PC-9 (cell line): ENCODE results near the gene LRP1B. TPM values are rescaled to one million over a fixed set of nuclear protein-coding genes. Genes with fewer than 3 reads are reported as not detected.

Experiments used
- BruUV-seq: library from RNA; stranded (reverse); fragments of 400-500 nt; replicated peaks from 2 replicates; lab custom pipeline; 2021; lab: Mats Ljungman, UMichigan
- CTCF ChIA-PET: fragments of 300-600 bp; sonication (Branson Sonifier 250); formaldehyde crosslinking; loops from one replicate; lab custom pipeline; 2022; ENCODE audit warnings: antibody characterized with exemption; lab: Charles Lee
- POLR2A ChIA-PET: fragments of 300-600 bp; sonication (Branson Sonifier 250); formaldehyde crosslinking; loops from one replicate; lab custom pipeline; 2022; ENCODE audit warnings: antibody characterized with exemption; ENCODE audit not compliant: unreplicated experiment; lab: Charles Lee
- DNase-seq, 2 experiments: peaks; one replicate each; pipeline versions ENCODE4 v3.0.0 to v3.0.0-alpha.2; 2015 to 2022; ENCODE audit warnings: mixed read lengths in 1 of 2
- H2AFZ ChIP-seq: fragments of 200-600 bp; sonication (generic); 2 replicates; pipeline ENCODE4 v1.8.1; 2017; ENCODE audit warnings: antibody characterized with exemption
- H3F3A ChIP-seq: fragments of 200-600 bp; sonication (generic); 2 replicates; pipeline ENCODE4 v1.8.1; 2017; ENCODE audit warnings: antibody characterized with exemption, mild to moderate bottlenecking, low read depth; ENCODE audit not compliant: insufficient read depth
- H3K27ac ChIP-seq: fragments of 200-600 bp; sonication (generic); 2 replicates; pipeline ENCODE4 v1.6.1; 2016; ENCODE audit warnings: mixed run types
- H3K27me3 ChIP-seq: fragments of 200-600 bp; sonication (generic); 2 replicates; pipeline ENCODE4 v1.6.1; 2016; ENCODE audit warnings: low read depth, mixed run types; ENCODE audit not compliant: insufficient read depth
- H3K36me3 ChIP-seq: fragments of 200-600 bp; sonication (generic); 2 replicates; pipeline ENCODE4 v1.6.1; 2016; ENCODE audit warnings: low read depth, mixed run types
- H3K4me1 ChIP-seq: fragments of 200-600 bp; sonication (generic); replicated peaks from 2 replicates; pipeline ENCODE4 v1.6.1; 2016; ENCODE audit warnings: mixed run types; ENCODE audit not compliant: insufficient read depth
- H3K4me2 ChIP-seq: fragments of 200-600 bp; sonication (generic); 2 replicates; pipeline ENCODE4 v1.6.1; 2017; ENCODE audit warnings: mixed run types
- H3K4me3 ChIP-seq: fragments of 200-600 bp; sonication (generic); 2 replicates; pipeline ENCODE4 v1.6.1; 2016; ENCODE audit warnings: mixed run types
- H3K79me2 ChIP-seq: fragments of 200-600 bp; sonication (generic); 2 replicates; pipeline ENCODE4 v1.6.1; 2017; ENCODE audit warnings: low read depth, mixed run types
- H3K9me2 ChIP-seq: fragments of 200-600 bp; sonication (generic); 2 replicates; pipeline ENCODE4 v1.8.1; 2017; ENCODE audit warnings: mild to moderate bottlenecking; ENCODE audit not compliant: insufficient read depth
- H3K9me3 ChIP-seq: fragments of 200-600 bp; sonication (generic); 2 replicates; pipeline ENCODE4 v1.8.1; 2016; ENCODE audit warnings: low read depth; ENCODE audit not compliant: insufficient read depth
- H4K20me1 ChIP-seq: fragments of 200-600 bp; sonication (generic); 2 replicates; pipeline ENCODE4 v1.8.1; 2017; ENCODE audit not compliant: insufficient read depth
- EZH2 ChIP-seq: fragments of 200-600 bp; sonication (generic); IDR thresholded peaks from 2 replicates; pipeline ENCODE4 v1.8.0; 2017; ENCODE audit warnings: antibody characterized with exemption, low read depth
- intact Hi-C: fragments of 100-400 bp; cut with micrococcal nuclease; formaldehyde crosslinking; loops from one replicate; pipeline ENCODE4 v1.10.0; 2022; ENCODE audit not compliant: unreplicated experiment
- total RNA-seq: library from RNA; stranded (reverse); gene quantifications from 2 replicates; pipeline ENCODE4 v1.2.3, GENCODE V29; 2021
- TF ChIP-seq, protein P1 (sequence below): fragments of 200-600 bp; sonication (generic); conservative IDR thresholded peaks from 2 replicates; pipeline ENCODE4 v1.6.1; 2017; ENCODE audit warnings: mixed run types, antibody characterized with exemption, mild to moderate bottlenecking, moderate library complexity

Gene LRP1B
- total RNA-seq, 1 experiment from 2014 or later = 1.7 TPM

DNA sequence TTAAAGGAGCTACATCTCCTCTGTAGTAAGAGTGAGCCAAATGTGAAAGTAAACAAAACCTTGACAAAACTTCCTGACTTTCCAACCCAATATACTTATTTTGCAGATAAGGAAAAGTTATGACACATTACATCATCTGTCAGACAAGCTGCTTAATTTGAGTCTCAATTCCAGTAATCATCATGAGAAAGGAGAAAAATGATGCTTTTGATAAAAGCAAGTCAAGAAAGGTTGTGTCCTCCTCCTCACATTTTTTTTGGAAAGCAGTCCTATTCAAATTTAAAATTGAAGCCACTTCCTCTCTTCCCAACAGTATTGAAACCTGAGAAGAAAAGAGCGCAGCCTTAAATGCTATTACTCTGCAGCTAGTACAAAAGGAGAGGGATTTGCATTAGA is 519.6 kb downstream of the LRP1B start:
- no TSS peak for BruUV-seq
- H2AFZ ChIP-seq = no peak overlapping the region
- H3K9me2 ChIP-seq = no peaks in the 10 kb centered on the region
- CTCF ChIA-PET = no interaction called here
- TF ChIP-seq, protein P1, sequence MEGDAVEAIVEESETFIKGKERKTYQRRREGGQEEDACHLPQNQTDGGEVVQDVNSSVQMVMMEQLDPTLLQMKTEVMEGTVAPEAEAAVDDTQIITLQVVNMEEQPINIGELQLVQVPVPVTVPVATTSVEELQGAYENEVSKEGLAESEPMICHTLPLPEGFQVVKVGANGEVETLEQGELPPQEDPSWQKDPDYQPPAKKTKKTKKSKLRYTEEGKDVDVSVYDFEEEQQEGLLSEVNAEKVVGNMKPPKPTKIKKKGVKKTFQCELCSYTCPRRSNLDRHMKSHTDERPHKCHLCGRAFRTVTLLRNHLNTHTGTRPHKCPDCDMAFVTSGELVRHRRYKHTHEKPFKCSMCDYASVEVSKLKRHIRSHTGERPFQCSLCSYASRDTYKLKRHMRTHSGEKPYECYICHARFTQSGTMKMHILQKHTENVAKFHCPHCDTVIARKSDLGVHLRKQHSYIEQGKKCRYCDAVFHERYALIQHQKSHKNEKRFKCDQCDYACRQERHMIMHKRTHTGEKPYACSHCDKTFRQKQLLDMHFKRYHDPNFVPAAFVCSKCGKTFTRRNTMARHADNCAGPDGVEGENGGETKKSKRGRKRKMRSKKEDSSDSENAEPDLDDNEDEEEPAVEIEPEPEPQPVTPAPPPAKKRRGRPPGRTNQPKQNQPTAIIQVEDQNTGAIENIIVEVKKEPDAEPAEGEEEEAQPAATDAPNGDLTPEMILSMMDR = no peak
- TF ChIP-seq EZH2 = no peak
- no peak overlapping the region for H3K4me2 ChIP-seq
- H3K9me3 ChIP-seq = no peaks in the 10 kb centered on the region
- H4K20me1 ChIP-seq = no peaks in the 10 kb centered on the region
- H3K79me2 ChIP-seq = no peaks in the 10 kb centered on the region
- no peak overlapping the region for H3K27ac ChIP-seq
- H3K27me3 ChIP-seq = no peaks in the 10 kb centered on the region
- no peaks in the 10 kb centered on the region; the same call in 1 of the 2 replicates for H3K4me1 ChIP-seq
- POLR2A ChIA-PET = no interaction called here
- intact Hi-C loops = no loop called here
- H3F3A ChIP-seq = no peaks in the 10 kb centered on the region
- H3K4me3 ChIP-seq = no peak overlapping the region
- H3K36me3 ChIP-seq = no peaks in the 10 kb centered on the region
- no peak for DNase-seq

GRCh38 chr2:141610564-141611175 is 520.1 kb downstream of the LRP1B start:
- no peak overlapping the region for H2AFZ ChIP-seq
- H3K4me3 ChIP-seq = no peak overlapping the region
- H3K36me3 ChIP-seq = no peaks in the 10 kb centered on the region
- intact Hi-C loops = no loop called here
- H4K20me1 ChIP-seq = no peaks in the 10 kb centered on the region
- ChIA-PET POLR2A (no interaction called here), CTCF (no interaction called here)
- BruUV-seq = no TSS peak
- no peaks in the 10 kb centered on the region for H3F3A ChIP-seq
- DNase-seq = no peak
- no peaks in the 10 kb centered on the region for H3K9me2 ChIP-seq
- H3K27ac ChIP-seq = no peak overlapping the region
- no peaks in the 10 kb centered on the region for H3K9me3 ChIP-seq
- no peaks in the 10 kb centered on the region; the same call in 1 of the 2 replicates for H3K4me1 ChIP-seq
- no peaks in the 10 kb centered on the region for H3K27me3 ChIP-seq
- no peak for TF ChIP-seq EZH2
- TF ChIP-seq, protein P1 = no peak
- H3K4me2 ChIP-seq = no peak overlapping the region
- no peaks in the 10 kb centered on the region for H3K79me2 ChIP-seq

DNA sequence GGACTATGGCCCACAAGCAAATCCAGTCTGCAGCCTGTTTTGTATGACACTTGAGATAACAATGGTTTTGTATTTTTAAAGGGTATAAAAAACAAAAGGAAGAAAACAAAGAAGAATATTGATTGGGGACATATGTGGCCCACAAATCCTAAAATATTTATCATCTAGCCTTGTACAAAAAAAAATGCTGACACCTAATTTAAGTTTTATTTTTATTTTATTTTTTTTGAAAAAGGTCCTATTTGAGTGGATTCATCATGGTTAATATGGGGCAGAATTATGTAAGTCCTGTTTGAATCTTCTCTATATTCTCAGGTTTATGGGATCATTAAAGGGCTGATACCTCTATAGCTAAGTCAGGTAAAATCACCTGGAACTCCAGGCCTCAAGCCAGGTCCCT is 525.7 kb downstream of the LRP1B start:
- intact Hi-C loops = no loop called here
- no peak overlapping the region for H3K27ac ChIP-seq
- H3K27me3 ChIP-seq = no peaks in the 10 kb centered on the region
- H3K9me2 ChIP-seq = no peaks in the 10 kb centered on the region
- H3K4me1 ChIP-seq = no peaks in the 10 kb centered on the region
- ChIA-PET POLR2A (no interaction called here), CTCF (interaction anchor here (0.7 kb wide), 1 partner anchor 1399 kb away, joined by 3 read pairs; no protein-coding TSS in a partner anchor)
- no peak overlapping the region for H2AFZ ChIP-seq
- no peaks in the 10 kb centered on the region for H4K20me1 ChIP-seq
- TF ChIP-seq, protein P1 = no peak
- no peak for TF ChIP-seq EZH2
- H3K9me3 ChIP-seq = no peaks in the 10 kb centered on the region
- no peaks in the 10 kb centered on the region for H3K36me3 ChIP-seq
- no peaks in the 10 kb centered on the region for H3F3A ChIP-seq
- DNase-seq = no peak
- H3K79me2 ChIP-seq = no peaks in the 10 kb centered on the region
- no peak overlapping the region for H3K4me2 ChIP-seq
- BruUV-seq = no TSS peak
- no peak overlapping the region for H3K4me3 ChIP-seq
